ENCODE results near the gene ICE2.
"Not testable (repeated sequence)": the region's sequence is repeated elsewhere in the genome, so short reads cannot be mapped to it uniquely, and the experiment has no call there.

- TF ChIP-seq CTCF (IDR thresholded peaks at IDR 0.05; ENCODE audit: low read depth, low read length); EZH2phosphoT487 (IDR thresholded peaks at IDR 0.05; ENCODE audit: low read depth): not testable (repeated sequence)
Measured at GRCh38 chr15:60404351-60404750, 74.6 kb downstream of the ICE2 start.
